HG03520 (cell line): Measurements from ENCODE around the gene STRN3.
"Not testable (repeated sequence)": the region's sequence is repeated elsewhere in the genome, so short reads cannot be mapped to it uniquely, and the experiment has no call there.

ENCODE experiments used
- ATAC-seq: cut with Tn5 transposase; IDR thresholded peaks from one replicate; pipeline ENCODE4 v1.9.1; 2021; ENCODE audit warnings: mild to moderate bottlenecking, moderate library complexity; ENCODE audit not compliant: unreplicated experiment

The STRN3 gene

GRCh38 chr14:30925254-30925653, 100.9 kb downstream of the STRN3 start:
- ATAC-seq: no peak

DNA sequence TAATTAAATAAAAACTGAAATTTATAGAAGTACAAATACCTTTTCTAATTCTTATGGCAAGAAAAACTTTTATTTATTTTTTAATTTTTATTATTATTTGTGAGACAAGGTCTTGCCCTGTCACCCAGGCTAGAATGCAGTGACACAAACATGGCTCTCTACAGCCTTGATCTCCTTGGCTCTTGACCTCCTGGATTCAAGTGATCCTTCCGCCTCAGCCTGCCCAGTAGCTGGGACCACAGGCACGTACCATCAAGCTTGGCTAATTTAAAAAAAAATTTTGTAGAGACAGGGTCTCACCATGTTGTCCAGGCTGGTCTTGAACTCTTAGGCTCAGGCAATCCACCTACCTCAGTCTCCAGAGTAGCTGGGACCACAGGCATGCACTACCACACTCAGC, 104.4 kb downstream of the STRN3 start:
- ATAC-seq: no peak

DNA sequence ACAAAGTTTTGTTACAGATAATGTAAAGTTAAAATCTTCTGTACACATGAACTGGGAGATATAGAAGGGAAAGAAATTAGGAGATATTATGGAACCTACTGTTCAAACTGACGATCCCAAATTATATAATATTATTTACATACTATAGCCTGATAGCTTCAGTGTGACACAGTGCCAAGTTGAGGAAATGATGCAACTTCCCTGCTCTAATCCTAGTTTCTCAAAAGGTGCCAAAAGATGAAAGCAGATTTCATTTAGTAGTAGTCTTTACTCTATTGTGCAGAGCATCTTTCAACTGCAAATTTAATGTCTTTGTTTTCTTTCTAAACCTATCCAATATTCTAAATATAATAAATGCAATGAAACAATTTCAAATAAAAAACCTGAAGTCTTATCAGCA, 104.9 kb downstream of the STRN3 start:
- no peak for ATAC-seq

DNA sequence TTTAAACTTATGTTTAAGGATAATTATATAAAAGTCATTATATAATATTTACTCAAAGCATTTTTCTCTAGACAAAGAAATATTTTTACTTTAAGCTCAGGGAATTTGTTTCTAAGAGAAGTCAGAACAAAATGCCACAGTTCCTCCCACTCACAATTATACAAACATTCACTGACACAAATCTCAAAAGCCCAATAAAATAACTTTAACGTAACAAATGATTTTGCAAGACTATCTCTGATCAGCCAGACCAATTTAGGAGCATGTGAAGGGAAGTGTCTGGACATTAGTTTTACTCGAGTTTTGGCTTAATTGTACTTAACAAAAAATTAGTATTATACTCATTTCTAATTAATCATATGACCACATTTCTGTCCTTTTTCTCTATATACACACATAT, 110.6 kb downstream of the STRN3 start:
- ATAC-seq: no peak

DNA sequence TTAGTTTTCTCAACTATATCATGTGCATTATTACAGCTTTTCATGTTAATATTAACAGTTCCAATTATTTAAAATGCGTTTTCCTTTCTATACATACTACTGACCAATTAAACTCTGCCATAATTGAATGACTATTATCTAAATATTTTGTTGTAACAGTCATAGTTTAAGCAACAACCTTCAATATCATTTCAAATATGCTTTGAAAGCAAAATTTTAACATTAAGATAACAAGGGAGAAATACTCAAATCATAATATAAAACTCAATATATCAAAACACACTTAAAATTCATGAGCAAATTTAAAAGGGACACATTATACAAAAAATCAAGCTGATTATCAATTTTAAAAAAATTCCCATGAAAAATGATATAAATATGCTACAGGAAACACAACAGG, 111.4 kb downstream of the STRN3 start:
- no peak for ATAC-seq

- no peak for ATAC-seq
These were observed 117.4 kb downstream of the STRN3 start for GRCh38 chr14:30908826-30909225.

DNA sequence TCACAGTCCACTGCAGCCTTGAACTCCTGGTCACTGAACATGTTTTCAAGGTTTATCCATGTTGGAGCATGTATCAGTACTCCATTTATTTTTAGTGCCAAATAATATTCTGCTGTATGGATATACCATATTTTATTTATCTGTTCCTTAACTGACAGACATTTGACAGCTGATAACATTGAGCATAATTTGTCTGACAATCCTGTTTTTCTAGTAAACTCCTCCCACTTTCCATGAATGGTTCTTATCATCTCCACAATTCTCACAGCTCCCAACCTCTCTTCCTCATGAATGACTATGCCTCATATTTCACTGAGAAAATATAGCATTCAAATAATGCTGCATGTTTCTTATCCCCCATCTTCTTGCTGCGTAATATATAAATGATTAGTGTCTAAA, 118.5 kb downstream of the STRN3 start:
- no peak for ATAC-seq

GRCh38 chr14:30906752-30907658, 119.2 kb downstream of the STRN3 start:
- no peak for ATAC-seq

DNA sequence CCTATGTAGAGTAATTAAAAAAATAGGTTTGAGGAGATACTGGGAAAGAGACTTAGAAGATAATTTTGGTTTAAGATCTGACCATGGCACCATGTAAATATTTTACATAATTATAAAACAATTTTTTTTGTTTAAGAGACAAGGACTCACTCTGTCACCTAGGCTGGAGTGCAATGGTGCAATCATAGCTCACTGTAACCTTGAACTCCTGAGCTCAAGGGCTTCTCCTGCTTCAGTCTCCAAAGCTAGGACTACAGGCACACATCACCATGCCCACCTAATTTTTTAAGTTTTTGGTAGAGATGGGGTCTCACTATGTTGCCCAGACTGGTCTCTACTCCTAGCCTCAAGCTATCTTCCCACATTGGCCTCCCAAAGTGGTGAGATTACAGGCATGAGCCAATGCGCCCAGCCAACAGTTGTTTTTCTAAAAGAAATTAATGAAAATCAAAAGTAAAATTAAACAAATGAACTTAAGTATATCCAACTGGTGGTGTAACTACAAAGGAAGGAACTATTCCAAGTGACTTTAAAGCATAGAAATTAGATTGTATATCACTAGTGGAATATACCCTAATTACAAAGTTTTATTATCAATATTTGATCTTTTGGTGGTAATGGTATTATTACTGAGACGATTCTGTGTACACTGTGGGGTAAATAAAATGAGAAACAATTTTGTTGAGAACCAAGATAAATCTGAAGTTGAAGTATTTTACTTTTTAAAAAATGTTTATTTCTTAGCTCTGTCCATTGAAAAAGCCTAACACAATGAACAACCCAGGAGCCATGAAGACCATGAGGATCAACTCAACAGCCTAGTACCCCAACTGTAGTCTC, 122.7 kb downstream of the STRN3 start:
- no peak for ATAC-seq

- ATAC-seq: not testable (repeated sequence)
These were observed 129.1 kb downstream of the STRN3 start for GRCh38 chr14:30897121-30897520.

DNA sequence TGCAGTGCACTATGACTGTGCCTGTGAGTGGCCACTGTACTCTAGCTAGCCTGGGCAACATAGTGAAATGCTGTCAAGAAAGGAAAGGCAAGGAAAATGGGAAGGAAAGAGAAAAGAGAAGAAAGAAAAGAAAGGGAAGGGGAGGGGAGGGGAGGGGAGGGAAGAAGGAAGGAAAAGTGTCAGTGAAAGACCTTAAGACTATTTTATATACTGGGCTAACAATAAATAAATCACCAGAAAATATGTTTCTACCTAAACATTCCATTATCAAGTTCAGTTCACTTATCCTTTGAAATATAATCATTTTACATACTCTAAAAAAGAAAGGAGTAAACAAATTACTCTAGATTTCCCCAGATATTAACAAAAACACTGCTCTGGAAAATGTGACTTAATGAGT, 129.7 kb downstream of the STRN3 start:
- no peak for ATAC-seq

DNA sequence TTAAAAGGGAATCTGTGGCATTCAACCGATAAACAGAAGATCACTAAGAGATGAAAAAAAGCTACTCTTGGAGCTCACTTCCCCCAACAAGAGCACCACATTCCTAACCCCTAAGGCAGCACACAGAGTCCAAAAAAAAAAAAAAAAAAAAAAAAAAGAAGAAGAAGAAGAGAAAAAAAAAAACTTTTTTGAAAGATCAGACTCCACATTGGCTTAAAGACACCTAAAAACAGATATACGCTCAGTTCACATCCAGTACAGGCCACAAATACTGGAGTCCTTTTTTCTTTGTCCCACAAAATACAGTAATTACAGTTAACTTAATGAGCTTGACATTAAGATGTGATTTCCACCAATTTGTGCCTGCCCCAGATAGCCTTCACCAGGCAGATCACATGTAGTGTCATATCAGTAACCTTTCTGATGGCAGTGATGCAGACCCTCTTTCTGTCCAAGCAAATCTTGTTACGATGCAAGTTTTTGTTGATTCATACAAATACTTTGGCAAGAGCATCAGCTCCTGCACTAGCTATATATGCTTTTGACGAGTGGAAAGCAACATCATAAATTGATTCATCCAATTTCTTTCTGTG, 131.2 kb downstream of the STRN3 start:
- ATAC-seq: no peak

DNA sequence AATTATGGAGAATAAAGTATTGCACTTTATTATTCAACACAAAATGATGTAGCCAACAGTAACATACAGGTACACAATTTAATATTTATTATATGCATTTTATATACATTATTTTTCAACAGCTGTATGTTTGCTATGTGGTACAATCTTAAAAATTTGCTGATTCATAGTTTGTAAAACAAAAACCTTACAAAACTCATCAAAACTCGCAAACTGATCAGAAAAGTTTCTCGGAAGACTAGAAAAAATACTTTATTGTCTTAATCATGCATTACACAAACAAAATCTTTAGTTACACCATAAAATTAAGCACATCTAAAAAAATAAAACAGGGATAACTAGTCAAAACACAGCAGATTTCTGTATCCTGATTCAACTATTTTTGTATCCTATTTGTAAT, 132.4 kb downstream of the STRN3 start:
- ATAC-seq: no peak

GRCh38 chr14:30889244-30889594, 137.0 kb downstream of the STRN3 start:
- ATAC-seq: no peak

- no peak for ATAC-seq
These were observed 137.5 kb downstream of the STRN3 start for GRCh38 chr14:30888480-30889243.

- no peak for ATAC-seq
These were observed 140.1 kb downstream of the STRN3 start for GRCh38 chr14:30885840-30886740.

- ATAC-seq: no peak
These were observed 141.3 kb downstream of the STRN3 start for GRCh38 chr14:30884901-30885300.

GRCh38 chr14:30883508-30884294, 142.5 kb downstream of the STRN3 start:
- no peak for ATAC-seq

DNA sequence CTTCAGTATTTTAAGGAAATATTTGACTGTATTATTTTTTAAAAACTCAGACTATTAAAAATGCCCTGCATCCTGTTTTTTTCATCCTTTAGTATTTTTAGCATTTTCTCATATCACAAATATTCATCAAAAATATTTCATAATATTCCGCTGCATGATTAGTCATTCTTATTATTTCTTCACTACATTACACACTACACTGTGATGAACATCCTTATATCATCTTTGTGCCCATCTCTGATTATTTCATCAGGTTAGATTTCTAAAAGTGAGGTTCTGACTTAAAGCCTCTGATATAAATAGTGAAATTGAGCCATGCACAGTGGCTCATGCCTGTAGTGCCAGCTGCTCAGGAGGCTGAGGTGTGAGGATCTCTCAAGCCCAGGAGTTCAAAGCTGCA, 143.7 kb downstream of the STRN3 start:
- no peak for ATAC-seq
